Neural cell (in vitro differentiated cells): ENCODE data around the gene PRKCA. TPM values are rescaled to one million over a fixed set of nuclear protein-coding genes. Genes with fewer than 3 reads are reported as not detected.

Experiments used
- H2AFZ ChIP-seq: fragments of 200-600, 300-800 bp; sonication (generic), shearing (Covaris generic); 2 replicates; pipeline ENCODE4 v1.6.0; 2014; ENCODE audit warnings: low read depth, mild to moderate bottlenecking, antibody characterized with exemption, low read length, moderate library complexity
- H3F3A ChIP-seq: fragments of 200-600 bp; shearing (Covaris generic); 2 replicates; pipeline ENCODE4 v1.6.1; 2016; ENCODE audit warnings: mild to moderate bottlenecking, moderate library complexity, mixed read lengths, antibody characterized with exemption, low read length; ENCODE audit not compliant: insufficient read depth, poor library complexity, severe bottlenecking
- H3K27ac ChIP-seq: fragments of 200-600, 300-800 bp; sonication (generic), shearing (Covaris generic); 2 replicates; pipeline ENCODE4 v1.5.1; 2014; ENCODE audit warnings: mild to moderate bottlenecking, low read length, moderate library complexity
- H3K27me3 ChIP-seq: fragments of 300-800, 200-600 bp; sonication (generic), shearing (Covaris generic); 2 replicates; pipeline ENCODE4 v1.6.0; 2014; ENCODE audit warnings: mild to moderate bottlenecking, low read depth, low read length, moderate library complexity; ENCODE audit not compliant: insufficient read depth
- H3K36me3 ChIP-seq: fragments of 300-800, 200-600 bp; sonication (generic), shearing (Covaris generic); 2 replicates; pipeline ENCODE4 v1.5.1; 2014; ENCODE audit warnings: mild to moderate bottlenecking, antibody characterized with exemption, low read length, moderate library complexity; ENCODE audit not compliant: insufficient read depth
- H3K4me2 ChIP-seq: fragments of 300-800, 200-600 bp; sonication (generic), shearing (Covaris generic); 2 replicates; pipeline ENCODE4 v1.6.0; 2014; ENCODE audit warnings: mild to moderate bottlenecking, low read length
- H3K4me3 ChIP-seq: fragments of 300-800, 200-600 bp; sonication (generic), shearing (Covaris generic); 2 replicates; pipeline ENCODE4 v1.5.1; 2014; ENCODE audit warnings: mild to moderate bottlenecking, low read length, moderate library complexity
- H3K79me2 ChIP-seq: fragments of 200-600 bp; shearing (Covaris generic); replicated peaks from 2 replicates; pipeline ENCODE4 v1.6.0; 2014; ENCODE audit warnings: mild to moderate bottlenecking, low read length, moderate library complexity; ENCODE audit not compliant: insufficient read depth
- H3K9ac ChIP-seq: fragments of 300-800, 200-600 bp; sonication (generic), shearing (Covaris generic); 2 replicates; pipeline ENCODE4 v1.6.1; 2016; ENCODE audit warnings: mild to moderate bottlenecking, low read length, mixed read lengths
- H3K9me2 ChIP-seq: fragments of 200-600 bp; shearing (Covaris generic); 2 replicates; pipeline ENCODE4 v1.6.1; 2016; ENCODE audit warnings: mild to moderate bottlenecking, low read length, mixed read lengths; ENCODE audit not compliant: insufficient read depth
- H3K9me3 ChIP-seq: fragments of 200-600, 300-800 bp; sonication (generic), shearing (Covaris generic); 2 replicates; pipeline ENCODE4 v1.6.1; 2016; ENCODE audit warnings: mild to moderate bottlenecking, mixed run types, low read length, moderate library complexity, mixed read lengths
- H4K20me1 ChIP-seq: fragments of 200-600 bp; shearing (Covaris generic); 2 replicates; pipeline ENCODE4 v1.6.1; 2016; ENCODE audit warnings: mild to moderate bottlenecking, mixed run types; ENCODE audit not compliant: insufficient read depth
- CTCF ChIP-seq: fragments of 450-650 bp; IDR thresholded peaks from 2 replicates; pipeline ENCODE4 v1.5.1; 2014; ENCODE audit warnings: antibody characterized with exemption, mild to moderate bottlenecking, moderate library complexity; ENCODE audit not compliant: poor library complexity, severe bottlenecking
- EP300 ChIP-seq: fragments of 450-650 bp; conservative IDR thresholded peaks from 2 replicates; pipeline ENCODE4 v1.6.1; 2014; ENCODE audit warnings: antibody characterized with exemption, mild to moderate bottlenecking, moderate library complexity; ENCODE audit not compliant: poor library complexity, severe bottlenecking
- EZH2 ChIP-seq: fragments of 200-600, 300-800 bp; shearing (Covaris generic), sonication (generic); IDR thresholded peaks from 2 replicates; pipeline ENCODE4 v1.6.1; 2014; ENCODE audit warnings: antibody characterized with exemption, low read length, borderline replicate concordance, mild to moderate bottlenecking; ENCODE audit not compliant: insufficient read depth, poor library complexity, severe bottlenecking
- MXI1 ChIP-seq: fragments of 450-650 bp; conservative IDR thresholded peaks from 2 replicates; pipeline ENCODE4 v1.6.1; 2014; ENCODE audit warnings: antibody characterized with exemption, mild to moderate bottlenecking; ENCODE audit not compliant: poor library complexity, severe bottlenecking
- POLR2AphosphoS5 ChIP-seq: IDR thresholded peaks from 2 replicates; pipeline ENCODE4 v1.6.1; 2012
- RAD21 ChIP-seq: fragments of 450-650 bp; conservative IDR thresholded peaks from 2 replicates; pipeline ENCODE4 v1.6.1; 2014; ENCODE audit warnings: antibody characterized with exemption, mild to moderate bottlenecking, moderate library complexity
- REST ChIP-seq: IDR thresholded peaks from 2 replicates; pipeline ENCODE4 v1.6.1; 2012; ENCODE audit warnings: borderline replicate concordance
- SMC3 ChIP-seq: fragments of 450-650 bp; conservative IDR thresholded peaks from 2 replicates; pipeline ENCODE4 v1.6.1; 2014; ENCODE audit warnings: antibody characterized with exemption, mild to moderate bottlenecking, moderate library complexity; ENCODE audit not compliant: poor library complexity
- TAF1 ChIP-seq: IDR thresholded peaks from 2 replicates; pipeline ENCODE4 v1.6.1; 2012; ENCODE audit warnings: low read depth
- polyA plus RNA-seq: library from polyadenylated mRNA; depleted of rRNA; stranded (reverse); fragments of >200 nt; gene quantifications from 2 replicates; pipeline ENCODE4 v1.2.3, GENCODE V29; 2014

PRKCA gene
- polyA plus RNA-seq, 1 donor from 2014 or later = 5.9 TPM

GRCh38 chr17:66739553-66739952, 437.1 kb downstream of the PRKCA start:
- Histone ChIP-seq H2AFZ (no peak overlapping the region), H3K4me2 (no peak overlapping the region), H3K9me3 (no peaks in the 10 kb centered on the region), H3F3A (no peaks in the 10 kb centered on the region), H3K9ac (no peak overlapping the region), H3K9me2 (no peaks in the 10 kb centered on the region), H3K27me3 (no peaks in the 10 kb centered on the region), H3K4me3 (no peak overlapping the region), H4K20me1 (no peaks in the 10 kb centered on the region), H3K79me2 (no peaks in the 10 kb centered on the region), H3K36me3 (no peaks in the 10 kb centered on the region), H3K27ac (no peak overlapping the region)
- TF ChIP-seq REST (no peak), TAF1 (no peak), SMC3 (no peak), RAD21 (no peak), POLR2AphosphoS5 (no peak), EP300 (no peak), EZH2 (no peak), MXI1 (no peak), CTCF (no peak)

- H3K4me3 ChIP-seq = no peak overlapping the region
- no peak overlapping the region for H3K4me2 ChIP-seq
- no peak overlapping the region for H3K27ac ChIP-seq
- no peaks in the 10 kb centered on the region for H3K9me3 ChIP-seq
- H2AFZ ChIP-seq = no peak overlapping the region
- H3K9me2 ChIP-seq = no peaks in the 10 kb centered on the region
- H3K36me3 ChIP-seq = no peaks in the 10 kb centered on the region
- no peaks in the 10 kb centered on the region for H3K79me2 ChIP-seq
- no peaks in the 10 kb centered on the region for H3F3A ChIP-seq
- TF ChIP-seq SMC3 = no peak
- TF ChIP-seq RAD21 = no peak
- TF ChIP-seq EP300 = no peak
- no peak for TF ChIP-seq POLR2AphosphoS5
- no peak for TF ChIP-seq EZH2
- TF ChIP-seq CTCF = no peak
- no peak for TF ChIP-seq REST
- no peak for TF ChIP-seq MXI1
- no peak for TF ChIP-seq TAF1
- H3K9ac ChIP-seq = no peak overlapping the region
- H3K27me3 ChIP-seq = no peaks in the 10 kb centered on the region
- no peaks in the 10 kb centered on the region for H4K20me1 ChIP-seq
These were observed 437.8 kb downstream of the PRKCA start for GRCh38 chr17:66740226-66740625.
